ENCODE data around the gene PAQR5.
"Not testable (repeated sequence)": the region's sequence is repeated elsewhere in the genome, so short reads cannot be mapped to it uniquely, and the experiment has no call there.

PAQR5 gene

GRCh38 chr15:69293741-69294615, 4.7 kb upstream of the PAQR5 start:
- DNase-seq, result no peak

GRCh38 chr15:69296606-69297005, 2.1 kb upstream of the PAQR5 start:
- no peak for DNase-seq

GRCh38 chr15:69297642-69298353, 914 bp upstream of the PAQR5 start:
- DNase-seq, result no peak

- no peak for DNase-seq
These were observed 387 bp upstream of the PAQR5 start for GRCh38 chr15:69298354-69298696.

- DNase-seq, result no peak
These were observed 757 bp downstream of the PAQR5 start for GRCh38 chr15:69299451-69299886.

- no peak for DNase-seq
These were observed 1.4 kb downstream of the PAQR5 start for GRCh38 chr15:69299943-69300588.

GRCh38 chr15:69301101-69301500, 2.4 kb downstream of the PAQR5 start:
- not testable (repeated sequence) for DNase-seq

GRCh38 chr15:69302087-69302486, 3.4 kb downstream of the PAQR5 start:
- DNase-seq, result not testable (repeated sequence)

- no peak for DNase-seq
These were observed 4.2 kb downstream of the PAQR5 start for GRCh38 chr15:69302929-69303328.

- no peak for DNase-seq
These were observed 4.8 kb downstream of the PAQR5 start for GRCh38 chr15:69303337-69304181.

- DNase-seq, result no peak
These were observed 5.5 kb downstream of the PAQR5 start for GRCh38 chr15:69304182-69304545.

- DNase-seq, result no peak
These were observed 6.7 kb downstream of the PAQR5 start for GRCh38 chr15:69305204-69305931.

GRCh38 chr15:69305933-69306568, 7.3 kb downstream of the PAQR5 start:
- no peak for DNase-seq

GRCh38 chr15:69307939-69308338, 9.2 kb downstream of the PAQR5 start:
- no peak for DNase-seq

- no peak for DNase-seq
These were observed 10.2 kb downstream of the PAQR5 start for GRCh38 chr15:69308949-69309348.

GRCh38 chr15:69311319-69311721, 12.6 kb downstream of the PAQR5 start:
- DNase-seq, result no peak

GRCh38 chr15:69313432-69314000, 14.8 kb downstream of the PAQR5 start:
- no peak for DNase-seq

GRCh38 chr15:69314131-69314530, 15.4 kb downstream of the PAQR5 start:
- DNase-seq, result no peak

GRCh38 chr15:69314736-69315135, 16.0 kb downstream of the PAQR5 start:
- DNase-seq, result no peak

- DNase-seq, result no peak
These were observed 16.8 kb downstream of the PAQR5 start for GRCh38 chr15:69315402-69316110.

GRCh38 chr15:69316291-69316690, 17.6 kb downstream of the PAQR5 start:
- DNase-seq, result no peak
